DND-41 (cell line): ENCODE results near the gene PCDH19.
A peak's percentile ranks its signal among the peaks of the same experiment; 100 is the strongest.

ENCODE experiments used
- ATAC-seq: fragments of 200-7000 bp; cut with Tn5 transposase; 3 replicates; pipeline ENCODE4 v1.9.1; 2021; ENCODE audit warnings: low read depth; ENCODE audit not compliant: insufficient read depth
- DNase-seq: peaks from one replicate; pipeline ENCODE4 v3.0.0-alpha.2; 2020
- H2AFZ ChIP-seq: 2 replicates; pipeline ENCODE4 v1.6.0; 2012; ENCODE audit warnings: low read depth, low read length
- H3K27ac ChIP-seq: 2 replicates; pipeline ENCODE4 v1.5.1; 2012; ENCODE audit warnings: low read length, inconsistent platforms
- H3K27me3 ChIP-seq: fragments of 200-600 bp; sonication (generic); 2 replicates; pipeline ENCODE4 v1.6.0; 2012; ENCODE audit warnings: low read length, mild to moderate bottlenecking, inconsistent platforms; ENCODE audit not compliant: insufficient read depth, poor library complexity
- H3K36me3 ChIP-seq: 2 replicates; pipeline ENCODE4 v1.5.1; 2012; ENCODE audit warnings: low read length, inconsistent platforms; ENCODE audit not compliant: insufficient read depth
- H3K4me1 ChIP-seq: 2 replicates; pipeline ENCODE4 v1.5.1; 2012; ENCODE audit warnings: mild to moderate bottlenecking, low read length; ENCODE audit not compliant: insufficient read depth
- H3K4me2 ChIP-seq: 2 replicates; pipeline ENCODE4 v1.6.0; 2012; ENCODE audit warnings: mild to moderate bottlenecking, moderate library complexity, low read length, inconsistent platforms; ENCODE audit not compliant: insufficient read depth
- H3K4me3 ChIP-seq, 2 experiments: fragments of 200-600 bp in 1 of 2; shearing (Covaris generic) in 1 of 2; 2 replicates each; pipeline ENCODE4 v1.5.1; 2012 to 2016; ENCODE audit warnings: inconsistent platforms in 2 of 2, low read length in 2 of 2, mild to moderate bottlenecking in 2 of 2, low read depth in 1 of 2, moderate library complexity in 1 of 2
- H3K79me2 ChIP-seq: 2 replicates; pipeline ENCODE4 v1.6.0; 2012; ENCODE audit warnings: low read length, inconsistent platforms; ENCODE audit not compliant: insufficient read depth
- H3K9ac ChIP-seq: 2 replicates; pipeline ENCODE4 v1.6.0; 2012; ENCODE audit warnings: low read depth, mild to moderate bottlenecking, inconsistent platforms, low read length, moderate library complexity
- H3K9me3 ChIP-seq: 2 replicates; pipeline ENCODE4 v1.5.1; 2012; ENCODE audit warnings: low read length, moderate library complexity, mild to moderate bottlenecking, inconsistent platforms; ENCODE audit not compliant: insufficient read depth, severe bottlenecking
- H4K20me1 ChIP-seq: 2 replicates; pipeline ENCODE4 v1.6.0; 2012; ENCODE audit warnings: low read length; ENCODE audit not compliant: insufficient read depth
- CTCF ChIP-seq: IDR thresholded peaks from 2 replicates; pipeline ENCODE4 v1.5.1; 2012; ENCODE audit warnings: borderline replicate concordance, low read length, moderate library complexity, mild to moderate bottlenecking; ENCODE audit not compliant: poor library complexity, severe bottlenecking; ENCODE audit errors: extremely low read depth
- EZH2 ChIP-seq: IDR thresholded peaks from 3 replicates; pipeline ENCODE4 v1.6.1; 2012; ENCODE audit warnings: borderline replicate concordance, low read depth, mild to moderate bottlenecking, moderate library complexity, low read length, inconsistent platforms; ENCODE audit not compliant: severe bottlenecking

PCDH19 gene

GRCh38 chrX:100409610-100410590, at the start of gene PCDH19:
TSS of gene PCDH19 (minus strand) at chrX:100410273. CDS start at chrX:100408597, 1,676 bp downstream.
- H3K9ac ChIP-seq = no peak within 1 kb of the TSS
- H3K36me3 ChIP-seq = no peaks in the 10 kb centered on the region
- no peaks in the 10 kb centered on the region for H3K4me1 ChIP-seq
- no peak for ATAC-seq
- no peaks in the 10 kb centered on the region for H3K79me2 ChIP-seq
- H3K27me3 ChIP-seq = no peaks in the 10 kb centered on the region
- no peaks in the 10 kb centered on the region for H4K20me1 ChIP-seq
- no peak within 1 kb of the TSS for H3K27ac ChIP-seq
- no peak for TF ChIP-seq CTCF
- no peak within 1 kb of the TSS for H2AFZ ChIP-seq
- H3K4me2 ChIP-seq = no peak within 1 kb of the TSS
- no peak within 1 kb of the TSS for H3K4me3 ChIP-seq
- DNase-seq = no peak
- H3K9me3 ChIP-seq = peaks cover 5% of the 10 kb centered on the region

GRCh38 chrX:100449696-100450608, 39.9 kb upstream of the PCDH19 start:
- Histone ChIP-seq H3K27me3 (no peaks in the 10 kb centered on the region), H3K4me3 (no peak overlapping the region), H3K9ac (no peak overlapping the region), H3K36me3 (no peaks in the 10 kb centered on the region), H4K20me1 (no peaks in the 10 kb centered on the region), H2AFZ (no peak overlapping the region), H3K4me2 (no peak overlapping the region), H3K9me3 (no peaks in the 10 kb centered on the region), H3K79me2 (no peaks in the 10 kb centered on the region), H3K4me1 (no peaks in the 10 kb centered on the region), H3K27ac (no peak overlapping the region)
- DNase-seq = no peak
- no peak for ATAC-seq
- TF ChIP-seq CTCF (no peak), EZH2 (no peak)

GRCh38 chrX:100447655-100448397, 37.8 kb upstream of the PCDH19 start:
- DNase-seq (peak; percentile 13), ATAC-seq (no peak)
- no peaks in the 10 kb centered on the region for H3K4me1 ChIP-seq
- no peaks in the 10 kb centered on the region for H3K79me2 ChIP-seq
- H3K9ac ChIP-seq = no peak overlapping the region
- no peak overlapping the region for H3K27ac ChIP-seq
- no peaks in the 10 kb centered on the region for H3K27me3 ChIP-seq
- H3K36me3 ChIP-seq = no peaks in the 10 kb centered on the region
- no peaks in the 10 kb centered on the region for H3K9me3 ChIP-seq
- H3K4me3 ChIP-seq = no peak overlapping the region
- H3K4me2 ChIP-seq = no peak overlapping the region
- TF ChIP-seq CTCF (peak; percentile 69), EZH2 (no peak)
- H4K20me1 ChIP-seq = no peaks in the 10 kb centered on the region
- H2AFZ ChIP-seq = no peak overlapping the region
